ENCODE measurements around the gene NOBOX. TPM values are rescaled to one million over a fixed set of nuclear protein-coding genes. Genes with fewer than 3 reads are reported as not detected.
"Not testable (repeated sequence)": the region's sequence is repeated elsewhere in the genome, so short reads cannot be mapped to it uniquely, and the experiment has no call there.

The NOBOX gene
- total RNA-seq, 5 donors from 2014 or later (not counting 1 experiment from before 2014, with no cell fraction given) = not detected

- H3K9me3 ChIP-seq; H3K36me3 ChIP-seq (ENCODE audit: control insufficient read depth in 2 of 2, extremely low read depth in 1 of 2, insufficient read depth in 1 of 2, low read length in 1 of 2); H3K4me3 ChIP-seq (ENCODE audit: control insufficient read depth in 1 of 2, extremely low read depth in 1 of 2, low read length in 1 of 2); H3K4me1 ChIP-seq (ENCODE audit: control insufficient read depth in 1 of 2, extremely low read depth in 1 of 2, insufficient read depth in 2 of 2, low read length in 2 of 2); POLR2A ChIA-PET; H3K36me3 Mint-ChIP-seq; H3K27me3 ChIP-seq (replicated peaks in 1 of 2; ENCODE audit: control insufficient read depth in 2 of 2, extremely low read depth in 1 of 2, insufficient read depth in 2 of 2, low read length in 1 of 2); DNase-seq; H3K27me3 Mint-ChIP-seq; H3K27ac ChIP-seq (ENCODE audit: low read length); CTCF ChIA-PET; H3K9me3 Mint-ChIP-seq: not testable (repeated sequence)
- no CpG with 5 or more reads among the region's 50 CpGs for WGBS (ENCODE audit: insufficient coverage)
- ATAC-seq (replicated peaks in 1 of 4) = peak; percentile 74 to 81 (median 76)
- Mint-ChIP-seq H3K27ac (peak within 1 kb of the TSS; percentile 80 to 83), H3K4me1 (peaks cover 0 to 19% (median 5%) of the 10 kb centered on the region in 3 donors), H3K4me3 (peak within 1 kb of the TSS; percentile 72 to 82 (median 74))
Measured at GRCh38 chr7:144355176-144355822, 48.2 kb downstream of the NOBOX start, which contains the start of gene ARHGEF5. TSS of gene ARHGEF5 (plus strand) at chr7:144355402. CDS start at chr7:144362670, 7,268 bp downstream.

- POLR2A ChIA-PET; H3K27ac Mint-ChIP-seq; CTCF ChIA-PET; H3K4me3 ChIP-seq (ENCODE audit: control insufficient read depth in 1 of 2, extremely low read depth in 1 of 2, low read length in 1 of 2); H3K4me1 ChIP-seq (ENCODE audit: control insufficient read depth in 1 of 2, extremely low read depth in 1 of 2, insufficient read depth in 2 of 2, low read length in 2 of 2); ATAC-seq (replicated peaks in 1 of 4); H3K27me3 ChIP-seq (replicated peaks in 1 of 2; ENCODE audit: control insufficient read depth in 2 of 2, extremely low read depth in 1 of 2, insufficient read depth in 2 of 2, low read length in 1 of 2); H3K27me3 Mint-ChIP-seq; H3K4me3 Mint-ChIP-seq; H3K9me3 Mint-ChIP-seq; H3K9me3 ChIP-seq; H3K36me3 Mint-ChIP-seq; H3K27ac ChIP-seq (ENCODE audit: low read length); DNase-seq; H3K36me3 ChIP-seq (ENCODE audit: control insufficient read depth in 2 of 2, extremely low read depth in 1 of 2, insufficient read depth in 1 of 2, low read length in 1 of 2): not testable (repeated sequence)
- peaks cover 0 to 14% (median 5%) of the 10 kb centered on the region in 3 donors for H3K4me1 Mint-ChIP-seq
- WGBS (ENCODE audit: insufficient coverage) = 100% methylated on average over 1 of the region's 3 CpGs
Measured at GRCh38 chr7:144351667-144352066, 51.8 kb downstream of the NOBOX start.

DNA sequence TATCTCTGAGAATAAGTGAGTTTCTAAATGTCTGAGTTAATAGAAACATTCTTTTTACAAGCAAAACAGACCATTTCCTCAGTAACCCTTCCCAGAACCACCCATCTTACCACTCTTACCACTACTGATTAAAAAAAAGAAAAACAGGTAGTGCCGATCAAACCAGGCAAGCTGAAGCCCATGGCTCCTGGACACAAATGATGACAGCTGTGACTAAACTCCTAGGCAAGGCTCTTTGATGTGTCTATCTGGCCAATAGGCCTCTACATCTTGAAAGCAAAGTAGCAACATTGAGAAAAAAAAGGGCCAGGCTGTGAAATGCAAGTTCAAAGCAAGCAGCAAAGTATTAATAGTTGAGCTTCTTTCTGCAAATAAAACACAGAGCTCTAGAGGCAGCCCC lies 54.9 kb downstream of the NOBOX start:
- H3K4me1 ChIP-seq (ENCODE audit: control insufficient read depth in 1 of 2, extremely low read depth in 1 of 2, insufficient read depth in 2 of 2, low read length in 2 of 2); H3K4me1 Mint-ChIP-seq; H3K27ac Mint-ChIP-seq; H3K9me3 ChIP-seq; H3K27ac ChIP-seq (ENCODE audit: low read length); H3K4me3 ChIP-seq (ENCODE audit: control insufficient read depth in 1 of 2, extremely low read depth in 1 of 2, low read length in 1 of 2); H3K4me3 Mint-ChIP-seq; H3K9me3 Mint-ChIP-seq; H3K27me3 Mint-ChIP-seq; H3K36me3 Mint-ChIP-seq; CTCF ChIA-PET; DNase-seq; H3K36me3 ChIP-seq (ENCODE audit: control insufficient read depth in 2 of 2, extremely low read depth in 1 of 2, insufficient read depth in 1 of 2, low read length in 1 of 2); POLR2A ChIA-PET; H3K27me3 ChIP-seq (replicated peaks in 1 of 2; ENCODE audit: control insufficient read depth in 2 of 2, extremely low read depth in 1 of 2, insufficient read depth in 2 of 2, low read length in 1 of 2): not testable (repeated sequence)
- no CpG with 5 or more reads among the region's 1 CpG for WGBS (ENCODE audit: insufficient coverage)
- ATAC-seq (replicated peaks in 1 of 4) = peak; percentile 46 to 79 (median 65)

Other genes with a start within 250 kb of the NOBOX start
- 1 to 10 TPM in 3 of 5 donors, under 1 TPM in 2; 0.41 to 2.2 (median 1.0) TPM for gene CTAGE4, start 220.2 kb downstream of the NOBOX start, total RNA-seq
- gene ARHGEF35, start 207.9 kb downstream of the NOBOX start, total RNA-seq = 1 to 10 TPM in 4 of 5 donors, under 1 TPM in 1; 0.98 to 2.5 (median 1.7) TPM
- gene OR2A42, start 164.1 kb downstream of the NOBOX start, total RNA-seq = under 1 TPM in 2 of 5 donors, not detected in 3; 0.09 to 0.13 TPM
- 1 to 10 TPM; 1.5 to 5.6 (median 2.5) TPM for gene OR2A7, start 138.9 kb downstream of the NOBOX start, total RNA-seq
- gene CTAGE8, start 134.4 kb downstream of the NOBOX start, total RNA-seq = 1 to 10 TPM in 1 of 5 donors, under 1 TPM in 1, not detected in 3; 0.66 to 1.2 TPM
- not detected for gene OR2A1, start 91.3 kb downstream of the NOBOX start, total RNA-seq
- 1 to 10 TPM; 4.9 to 8.4 (median 5.9) TPM for gene ARHGEF5, start 48.3 kb downstream of the NOBOX start, total RNA-seq

All from T-cell (primary cell).